Psoas muscle (tissue), 8 donors: ENCODE data around the gene NTRK1. TPM values are rescaled to one million over a fixed set of nuclear protein-coding genes. Genes with fewer than 3 reads are reported as not detected.

Experiments
- ATAC-seq, 4 donors: fragments of 200-7000 bp; cut with Tn5 transposase; one replicate each; pipeline ENCODE4 v1.9.1; 2020; ENCODE audit warnings: moderate library complexity in 3 of 4, mild to moderate bottlenecking in 2 of 4
- DNase-seq, 2 donors: peaks; one replicate each; pipeline ENCODE4 v3.0.0-alpha.2; 2020
- H3K27ac ChIP-seq: fragments of 200-600 bp; one replicate; pipeline ENCODE4 v1.8.0; 2022
- H3K27me3 ChIP-seq, 3 donors: fragments of 200-600 bp in 1 of 3; one replicate each; pipeline versions ENCODE4 v1.6.1 to v1.8.0; 2013 to 2022; ENCODE audit warnings: low read length in 2 of 3, mild to moderate bottlenecking in 2 of 3, moderate library complexity in 1 of 3; ENCODE audit not compliant: insufficient read depth in 3 of 3
- H3K36me3 ChIP-seq, 2 donors: fragments of 200-600 bp in 1 of 2; one replicate each; pipeline versions ENCODE4 v1.6.1 to v1.8.0; 2013 to 2022; ENCODE audit warnings: low read depth in 1 of 2, mild to moderate bottlenecking in 1 of 2, moderate library complexity in 1 of 2; ENCODE audit not compliant: insufficient read depth in 1 of 2
- H3K4me1 ChIP-seq: fragments of 200-600 bp; one replicate; pipeline ENCODE4 v1.8.0; 2022
- H3K4me3 ChIP-seq: fragments of 200-600 bp; one replicate; pipeline ENCODE4 v1.8.0; 2022; ENCODE audit warnings: mild to moderate bottlenecking
- H3K9me3 ChIP-seq: fragments of 200-600 bp; one replicate; pipeline ENCODE4 v1.8.0; 2022
- CTCF ChIP-seq: fragments of 200-600 bp; IDR thresholded peaks from one replicate; pipeline ENCODE4 v1.8.0; 2022; ENCODE audit warnings: antibody characterized with exemption
- WGBS, 3 donors: extraction: QIAGEN DNeasy Blood & Tissue Kit; methylation state at CpG; one replicate each; pipeline versions ENCODE4 v1.1.6 to v1.1.7; 2013; 5-methylcytosine and 5-hydroxymethylcytosine counted together
- intact Hi-C, 2 donors: fragments of 100-400 bp; cut with DNase I; formaldehyde crosslinking; loops; one replicate each; pipeline versions ENCODE4 v1.11.0 to v1.14.2; 2022
- polyA plus RNA-seq, 3 donors: library from polyadenylated mRNA; stranded (reverse); fragments of 200-250 nt; gene quantifications; one replicate each; pipeline ENCODE4 v1.2.3, GENCODE V29; 2013
- total RNA-seq, 4 donors: library from RNA; stranded (reverse); fragmentation: NEBNext Ultra II Directional in 2 of 4; extraction: Animal tissue kit (Norgen Biotek cat#: 25700) in 2 of 4; gene quantifications; one replicate each; pipeline versions ENCODE4 v1.2.1 to v1.2.4, GENCODE V29; 2021 to 2023
- donor health status: healthy with polysubstance abuse.
- donor health status: DM: no; HTN: no; CAD: no; lungs with moderate emphysema.
- donor health status: Bipolar disorder and iron deficiency.
- donor health status: healthy.
- donor health status: DM: yes; HTN: yes; CAD: no.
- donor health status: DM: no; HTN: no; CAD: no.
- donor health status: DM: no; HTN: no; CAD: no.
- donor health status: DM: yes; HTN: yes; CAD: no.

Gene NTRK1
- total and polyA plus RNA-seq, 7 donors: 0.07 to 0.92 (median 0.44) TPM

- no peak overlapping the region for H3K27ac ChIP-seq
- intact Hi-C loops: no loop called here
- peaks cover 0 to 59% (median 26%) of the 10 kb centered on the region in 3 donors for H3K27me3 ChIP-seq
These were observed 14.0 kb upstream of the NTRK1 start for GRCh38 chr1:156846643-156847042.

GRCh38 chr1:156847591-156848460, 12.8 kb upstream of the NTRK1 start:
- Histone ChIP-seq H3K4me1 (peaks cover 12% of the 10 kb centered on the region), H3K27ac (no peak overlapping the region), H3K36me3 (no peaks in the 10 kb centered on the region), H3K4me3 (no peak overlapping the region), H3K9me3 (no peaks in the 10 kb centered on the region), H3K27me3 (peaks cover 0 to 52% (median 26%) of the 10 kb centered on the region in 3 donors)
- ATAC-seq: no peak
- WGBS, 3 donors: 73 to 86% (median 80%) methylated on average over 7 of the region's 7 CpGs
- DNase-seq: peak in 1 of 2 donors; percentile 9
- no peak for TF ChIP-seq CTCF
- intact Hi-C loops: no loop called here

More at GRCh38 chr1:156846643-156847042, 14.0 kb upstream of the NTRK1 start:
- Histone ChIP-seq H3K9me3 (no peaks in the 10 kb centered on the region), H3K36me3 (no peaks in the 10 kb centered on the region), H3K4me1 (peaks cover under 1% of the 10 kb centered on the region), H3K4me3 (no peak overlapping the region)
- 78 to 86% (median 82%) methylated on average over 5 of the region's 5 CpGs for WGBS, 3 donors
- ATAC-seq: no peak
- DNase-seq: peak in 1 of 2 donors; percentile 31
- no peak for TF ChIP-seq CTCF

GRCh38 chr1:156848461-156849150, 12.1 kb upstream of the NTRK1 start:
- Histone ChIP-seq H3K27me3 (peaks cover 0 to 44% (median 24%) of the 10 kb centered on the region in 3 donors), H3K36me3 (no peaks in the 10 kb centered on the region), H3K4me1 (peaks cover 14% of the 10 kb centered on the region), H3K4me3 (no peak overlapping the region), H3K9me3 (no peaks in the 10 kb centered on the region), H3K27ac (no peak overlapping the region)
- TF ChIP-seq CTCF: no peak
- DNase-seq (peak in 1 of 2 donors; percentile 60), ATAC-seq (no peak)
- intact Hi-C loops: no loop called here
- 24 to 41% (median 32%) methylated on average over 36 of the region's 36 CpGs for WGBS, 3 donors

- H3K27me3 ChIP-seq: peaks cover 0 to 39% (median 22%) of the 10 kb centered on the region in 3 donors
- no peak overlapping the region for H3K27ac ChIP-seq
- H3K9me3 ChIP-seq: no peaks in the 10 kb centered on the region
- no peaks in the 10 kb centered on the region for H3K36me3 ChIP-seq
- 49 to 55% (median 52%) methylated on average over 23 of the region's 23 CpGs for WGBS, 3 donors
- H3K4me1 ChIP-seq: peaks cover 14% of the 10 kb centered on the region
- DNase-seq (peak in 1 of 2 donors; percentile 48), ATAC-seq (no peak)
- H3K4me3 ChIP-seq: no peak overlapping the region
- intact Hi-C loops: no loop called here
- no peak for TF ChIP-seq CTCF
These were observed 11.5 kb upstream of the NTRK1 start for GRCh38 chr1:156849151-156849496.
